BLaER1 treated with 17β-estradiol and CSF1 and Interleukin-3, amounts not matched to agents 10 nM and 100 nM (cell line): ENCODE measurements around the gene PRRX1.

Experiments used
- H3K27ac ChIP-seq, 11 experiments: shearing (Covaris generic); formaldehyde crosslinking; 2 replicates each; pipeline ENCODE4 v1.8.1; 2022
- H3K27me3 ChIP-seq, 11 experiments: shearing (Covaris generic); formaldehyde crosslinking; 2 replicates each; pipeline ENCODE4 v1.8.1; 2022
- H3K36me3 ChIP-seq, 11 experiments: shearing (Covaris generic); formaldehyde crosslinking; 2 replicates each; pipeline ENCODE4 v1.8.1; 2022
- H3K4me1 ChIP-seq, 10 experiments: shearing (Covaris generic); formaldehyde crosslinking; 2 replicates each; pipeline ENCODE4 v1.8.1; 2022
- H3K4me2 ChIP-seq, 11 experiments: shearing (Covaris generic); formaldehyde crosslinking; 2 replicates each; pipeline ENCODE4 v1.8.1; 2022
- H3K4me3 ChIP-seq, 10 experiments: shearing (Covaris generic); formaldehyde crosslinking; 2 replicates each; pipeline ENCODE4 v1.8.1; 2022
- H3K9ac ChIP-seq, 11 experiments: shearing (Covaris generic); formaldehyde crosslinking; 2 replicates each; pipeline ENCODE4 v1.8.1; 2022
- H3K9me3 ChIP-seq, 11 experiments: shearing (Covaris generic); formaldehyde crosslinking; replicated peaks in 1 of 11; 2 replicates each; pipeline ENCODE4 v1.8.1; 2022
- H4K20me1 ChIP-seq, 11 experiments: shearing (Covaris generic); formaldehyde crosslinking; 2 replicates each; pipeline ENCODE4 v1.8.1; 2022
- Cebpa-rat ChIP-seq, 11 experiments: shearing (Covaris generic); IDR thresholded peaks; 2 replicates each; pipeline ENCODE4 v1.8.1; 2022

Gene PRRX1

DNA sequence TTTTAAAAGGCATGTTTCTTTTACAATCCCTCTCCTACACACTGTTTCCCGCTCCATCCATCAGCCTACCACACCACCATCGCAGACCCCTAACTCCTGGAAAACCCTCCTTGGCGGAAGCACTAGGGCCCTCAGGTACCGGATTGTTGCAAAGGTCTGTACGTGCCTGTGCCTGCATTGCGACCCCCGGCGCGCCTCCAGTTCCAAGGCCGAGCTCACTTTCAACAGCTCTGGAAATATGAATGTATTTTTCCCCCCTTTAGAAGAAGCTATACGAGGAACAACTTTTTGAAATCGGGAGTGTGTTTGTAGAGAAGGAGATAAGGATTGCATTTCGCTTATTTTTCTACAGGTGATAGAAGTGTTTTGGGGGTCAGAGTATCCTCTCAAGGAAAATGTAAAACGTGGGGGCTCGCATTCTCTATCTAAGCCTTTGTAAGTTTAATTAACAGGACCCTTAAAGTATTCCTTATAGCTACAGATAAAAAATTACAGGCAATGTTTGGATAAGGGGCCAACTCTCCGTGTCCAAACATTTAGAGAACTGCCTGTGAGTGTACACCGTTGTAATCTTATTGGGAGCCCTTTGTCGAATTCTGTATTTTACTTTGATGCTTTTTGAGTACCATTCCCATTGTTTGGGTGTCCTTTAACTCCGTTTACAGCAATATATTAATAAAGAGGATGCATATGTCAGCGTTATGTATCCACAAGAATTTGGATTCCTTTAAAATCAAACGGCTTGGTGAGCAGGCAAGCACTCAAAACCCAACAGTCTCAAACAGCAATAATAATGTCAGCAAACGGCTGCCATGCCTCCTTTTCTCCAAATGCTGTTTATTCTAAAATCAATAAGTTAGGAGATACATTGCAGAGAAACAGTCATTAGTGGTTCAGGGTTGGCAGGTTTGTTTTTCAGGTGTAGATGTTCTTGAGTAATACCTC lies 5.9 kb downstream of the PRRX1 start:
- H3K9me3 ChIP-seq, result peaks cover 2 to 19% (median 9%) of the 10 kb centered on the region in 11 experiments; a peak in 20 of 22 replicates
- no peaks in the 10 kb centered on the region for H4K20me1 ChIP-seq
- no peaks in the 10 kb centered on the region for H3K36me3 ChIP-seq
- TF ChIP-seq Cebpa-rat (IDR thresholded peaks at IDR 0.05), result no peak
- H3K4me1 ChIP-seq, result no peaks in the 10 kb centered on the region
- H3K4me2 ChIP-seq, result no peak overlapping the region
- H3K4me3 ChIP-seq, result no peak overlapping the region
- H3K27me3 ChIP-seq, result peaks cover 0 to 9% (median 5%) of the 10 kb centered on the region in 11 experiments; a peak in 18 of 22 replicates
- no peak overlapping the region for H3K9ac ChIP-seq
- no peak overlapping the region for H3K27ac ChIP-seq

DNA sequence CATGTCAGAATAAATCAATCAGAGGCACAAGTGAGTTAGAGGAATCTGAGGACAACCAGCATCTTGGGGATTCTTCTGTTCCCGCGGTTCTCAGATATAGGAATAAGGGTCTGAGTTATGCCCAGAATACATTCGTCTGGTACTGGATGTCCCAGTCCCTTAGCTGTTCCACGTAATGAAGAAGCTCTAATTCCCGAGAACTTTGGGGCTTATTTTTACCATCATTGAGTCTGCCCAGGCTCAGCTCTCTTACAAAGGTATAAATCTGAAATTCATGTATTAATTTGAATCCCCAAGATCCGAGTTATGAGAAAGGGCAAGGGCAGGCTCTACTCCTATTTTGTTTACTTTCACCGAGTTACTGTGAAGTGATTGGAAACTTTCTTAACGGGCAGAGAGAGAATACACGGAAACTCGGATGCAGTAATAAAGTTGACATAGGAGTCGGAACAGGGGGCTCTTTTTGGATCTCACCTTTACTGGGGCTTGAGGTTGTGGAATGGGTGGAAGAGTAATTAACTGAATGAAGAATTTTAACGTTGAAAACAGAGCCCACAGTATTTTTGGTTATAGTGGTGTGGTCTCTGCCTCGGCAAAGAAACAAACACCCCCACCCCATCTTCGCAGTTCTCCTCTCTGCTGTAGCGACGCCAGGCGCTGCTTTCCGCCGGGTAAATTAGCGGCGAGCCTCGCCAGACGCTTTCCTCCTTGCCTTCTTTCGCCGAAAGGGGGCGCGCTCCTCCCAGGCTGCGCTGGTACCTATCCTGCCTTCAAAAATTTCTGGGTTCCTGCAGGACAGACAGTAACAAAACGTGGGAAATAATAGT lies 7.1 kb downstream of the PRRX1 start:
- Histone ChIP-seq H3K27ac (no peak overlapping the region), H4K20me1 (no peaks in the 10 kb centered on the region), H3K27me3 (no peaks in the 10 kb centered on the region), H3K4me2 (no peak overlapping the region), H3K9ac (no peak overlapping the region), H3K4me3 (no peak overlapping the region), H3K36me3 (no peaks in the 10 kb centered on the region), H3K9me3 (peaks cover 0 to 10% (median 0%) of the 10 kb centered on the region in 11 experiments; a peak in 3 of 22 replicates), H3K4me1 (no peaks in the 10 kb centered on the region)
- no peak for TF ChIP-seq Cebpa-rat (IDR thresholded peaks at IDR 0.05)

DNA sequence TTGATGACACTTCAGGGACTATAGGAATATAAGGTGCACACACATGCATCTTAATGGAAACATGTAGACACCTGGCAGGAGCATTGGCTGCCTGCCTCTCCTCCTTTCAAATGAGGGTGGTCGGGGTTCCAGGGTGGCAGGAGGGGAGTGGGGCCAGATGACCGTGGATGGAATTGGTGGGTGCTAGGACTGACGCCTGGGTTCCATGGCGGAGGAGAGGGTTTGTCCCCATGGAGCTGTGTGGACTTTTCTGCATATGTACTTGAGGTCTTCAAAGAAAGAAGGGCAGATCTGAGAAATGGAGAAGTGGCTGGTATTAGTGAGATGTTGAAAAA lies 7.7 kb downstream of the PRRX1 start:
- Histone ChIP-seq H3K36me3 (no peaks in the 10 kb centered on the region), H3K4me3 (no peak overlapping the region), H3K4me2 (no peak overlapping the region), H3K9me3 (peaks cover 0 to 10% (median 0%) of the 10 kb centered on the region in 11 experiments; a peak in 2 of 22 replicates), H4K20me1 (no peaks in the 10 kb centered on the region), H3K9ac (no peak overlapping the region), H3K4me1 (no peaks in the 10 kb centered on the region), H3K27me3 (no peaks in the 10 kb centered on the region), H3K27ac (no peak overlapping the region)
- no peak for TF ChIP-seq Cebpa-rat (IDR thresholded peaks at IDR 0.05)

DNA sequence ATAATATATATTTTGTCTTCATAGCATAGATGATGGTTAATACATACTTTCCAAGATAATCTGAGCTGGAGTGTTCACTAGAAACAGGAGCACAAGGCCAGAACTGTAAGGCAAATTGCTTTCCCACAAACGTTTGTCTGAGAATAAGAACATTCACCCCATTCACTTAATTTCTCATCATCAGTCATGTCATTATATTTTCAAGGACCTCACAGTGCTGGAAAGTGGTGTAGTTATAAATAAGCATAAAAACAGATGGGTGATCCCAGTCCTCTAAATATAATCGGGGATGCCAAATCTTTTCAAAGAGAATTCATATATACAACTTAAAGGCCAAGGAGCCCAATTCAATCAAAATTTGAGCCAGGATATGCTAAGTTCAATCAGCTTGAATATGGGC lies 8.4 kb downstream of the PRRX1 start:
- Histone ChIP-seq H3K9ac (no peak overlapping the region), H3K9me3 (peaks cover 0 to 10% (median 0%) of the 10 kb centered on the region in 11 experiments; a peak in 1 of 22 replicates), H3K4me3 (no peak overlapping the region), H3K36me3 (no peaks in the 10 kb centered on the region), H3K4me1 (no peaks in the 10 kb centered on the region), H3K27me3 (no peaks in the 10 kb centered on the region), H3K4me2 (no peak overlapping the region), H4K20me1 (no peaks in the 10 kb centered on the region), H3K27ac (no peak overlapping the region)
- no peak for TF ChIP-seq Cebpa-rat (IDR thresholded peaks at IDR 0.05)

DNA sequence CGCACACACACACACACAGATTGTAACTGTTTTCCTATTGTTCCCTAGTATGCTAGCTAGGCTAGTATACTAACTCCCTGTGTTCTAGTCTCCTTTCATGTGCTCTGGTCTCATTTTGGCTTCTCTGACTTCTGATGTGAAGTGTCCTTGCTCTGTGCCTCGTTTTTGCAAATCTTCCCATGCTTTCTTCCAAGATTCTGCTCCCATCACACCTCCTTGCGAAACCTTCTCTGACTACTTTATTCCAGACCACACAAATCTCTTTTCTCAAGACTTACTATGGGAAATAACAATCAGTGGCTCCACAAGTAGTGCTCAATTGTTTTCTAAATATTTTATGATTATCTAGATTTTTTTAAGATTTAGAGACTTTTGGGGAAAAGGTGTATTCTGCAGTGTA lies 10.3 kb downstream of the PRRX1 start:
- H3K4me3 ChIP-seq, result no peak overlapping the region
- H3K27ac ChIP-seq, result no peak overlapping the region
- H3K36me3 ChIP-seq, result no peaks in the 10 kb centered on the region
- H3K4me2 ChIP-seq, result no peak overlapping the region
- no peaks in the 10 kb centered on the region for H3K27me3 ChIP-seq
- H3K9me3 ChIP-seq, result peaks cover 0 to 5% (median 0%) of the 10 kb centered on the region in 11 experiments; a peak in 1 of 22 replicates
- no peak overlapping the region for H3K9ac ChIP-seq
- H4K20me1 ChIP-seq, result no peaks in the 10 kb centered on the region
- TF ChIP-seq Cebpa-rat (IDR thresholded peaks at IDR 0.05), result no peak
- H3K4me1 ChIP-seq, result no peaks in the 10 kb centered on the region

DNA sequence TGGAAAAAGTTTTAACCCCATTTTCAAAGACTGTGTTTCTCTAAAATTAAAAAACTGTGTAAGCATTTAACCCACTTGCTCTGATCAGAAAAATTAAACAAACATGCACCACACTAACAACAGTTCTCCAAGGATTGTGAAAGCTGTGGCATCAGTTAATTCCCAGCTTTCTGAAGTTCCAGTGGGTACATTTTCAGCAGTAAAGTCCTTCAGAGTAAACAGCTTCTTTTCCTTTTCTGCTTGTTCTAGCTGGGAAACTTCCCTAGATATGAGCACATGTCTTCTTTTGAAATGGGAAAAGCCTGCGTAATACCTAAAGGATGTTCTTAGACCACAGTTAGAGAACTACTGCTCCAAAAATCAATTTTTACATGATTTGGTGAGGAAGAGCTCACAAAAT lies 11.1 kb downstream of the PRRX1 start:
- Histone ChIP-seq H3K36me3 (no peaks in the 10 kb centered on the region), H4K20me1 (no peaks in the 10 kb centered on the region), H3K27me3 (no peaks in the 10 kb centered on the region), H3K27ac (no peak overlapping the region), H3K9ac (no peak overlapping the region), H3K9me3 (peaks cover 0 to 5% (median 0%) of the 10 kb centered on the region in 11 experiments; a peak in 1 of 22 replicates), H3K4me2 (no peak overlapping the region), H3K4me3 (no peak overlapping the region), H3K4me1 (no peaks in the 10 kb centered on the region)
- TF ChIP-seq Cebpa-rat (IDR thresholded peaks at IDR 0.05), result no peak

DNA sequence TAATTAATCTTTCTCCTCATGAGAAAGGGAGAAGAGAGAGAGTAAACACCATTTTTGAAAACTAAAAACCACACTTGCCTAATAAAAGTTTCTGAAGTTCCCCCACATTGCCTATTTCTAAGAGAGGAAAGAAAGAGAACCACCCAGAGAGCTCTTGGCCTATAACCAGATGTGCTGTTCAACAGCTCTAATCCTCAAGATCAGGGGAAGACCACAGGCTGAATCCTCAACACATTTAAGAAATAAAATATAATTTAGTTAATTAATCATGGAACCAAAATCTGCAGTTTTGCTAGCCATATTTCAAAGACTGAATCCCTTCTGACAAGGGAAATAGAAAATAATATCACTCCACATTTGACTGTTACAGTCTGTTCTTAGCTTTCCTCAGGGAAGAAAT lies 11.9 kb downstream of the PRRX1 start:
- Histone ChIP-seq H3K27ac (no peak overlapping the region), H3K4me1 (no peaks in the 10 kb centered on the region), H3K9me3 (peaks cover 0 to 5% (median 0%) of the 10 kb centered on the region in 11 experiments; a peak in 1 of 22 replicates), H3K9ac (no peak overlapping the region), H3K4me3 (no peak overlapping the region), H3K4me2 (no peak overlapping the region), H4K20me1 (no peaks in the 10 kb centered on the region), H3K27me3 (no peaks in the 10 kb centered on the region), H3K36me3 (no peaks in the 10 kb centered on the region)
- no peak for TF ChIP-seq Cebpa-rat (IDR thresholded peaks at IDR 0.05)

DNA sequence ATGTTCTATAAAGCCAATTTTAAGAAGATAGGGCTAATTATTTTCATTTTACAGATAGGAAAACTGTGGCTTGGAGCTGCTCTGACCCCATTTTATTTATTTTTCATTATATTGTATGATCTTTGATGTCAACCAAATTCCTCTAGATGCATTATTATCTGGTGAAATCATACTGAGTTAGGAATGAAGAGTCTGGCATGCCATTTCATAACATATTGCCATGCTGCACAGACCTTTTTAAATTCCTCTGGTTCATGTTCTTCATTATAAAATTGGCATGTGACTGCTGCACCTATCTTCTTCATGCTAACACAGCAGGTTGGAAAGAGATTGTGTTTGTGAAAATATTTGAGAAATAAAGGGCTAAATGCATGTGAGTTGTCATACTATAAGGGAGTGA lies 12.7 kb downstream of the PRRX1 start:
- no peak for TF ChIP-seq Cebpa-rat (IDR thresholded peaks at IDR 0.05)

DNA sequence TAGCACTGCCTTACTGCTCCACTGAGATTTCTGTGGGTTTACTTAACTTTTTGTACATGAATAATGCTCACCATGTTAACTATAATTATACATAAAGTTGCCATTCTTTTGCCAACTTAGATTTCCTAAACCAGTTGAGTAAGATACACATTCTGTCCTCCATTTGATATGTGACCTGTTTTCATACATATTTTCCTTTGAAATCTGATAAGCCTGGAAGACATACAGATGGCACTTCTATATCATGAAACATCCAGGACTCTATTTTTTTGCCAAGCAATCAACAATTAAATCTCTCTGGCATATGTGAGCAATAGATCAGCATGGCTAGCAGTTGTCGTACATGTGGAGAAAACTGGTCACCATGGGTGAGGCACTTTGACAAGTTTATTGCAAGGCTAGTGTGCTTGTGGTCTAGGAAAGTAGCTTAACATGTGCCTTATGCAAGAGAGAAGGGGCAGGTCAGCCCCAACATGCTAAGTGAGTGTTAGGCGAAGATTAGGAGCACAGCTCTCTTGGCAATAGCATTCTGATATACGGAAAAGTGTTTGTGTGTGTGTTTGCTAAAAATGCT lies 14.2 kb downstream of the PRRX1 start:
- H3K27ac ChIP-seq, result no peak overlapping the region
- no peaks in the 10 kb centered on the region for H3K36me3 ChIP-seq
- H3K4me1 ChIP-seq, result no peaks in the 10 kb centered on the region
- H3K4me3 ChIP-seq, result no peak overlapping the region
- TF ChIP-seq Cebpa-rat (IDR thresholded peaks at IDR 0.05), result no peak
- H3K9ac ChIP-seq, result no peak overlapping the region
- no peaks in the 10 kb centered on the region for H4K20me1 ChIP-seq
- no peaks in the 10 kb centered on the region for H3K9me3 ChIP-seq
- H3K27me3 ChIP-seq, result no peaks in the 10 kb centered on the region
- H3K4me2 ChIP-seq, result no peak overlapping the region

More for the DNA sequence above, 12.7 kb downstream of the PRRX1 start:
- Histone ChIP-seq H3K4me1 (no peaks in the 10 kb centered on the region), H3K9me3 (no peaks in the 10 kb centered on the region), H3K4me2 (no peak overlapping the region), H4K20me1 (no peaks in the 10 kb centered on the region), H3K27ac (no peak overlapping the region), H3K4me3 (no peak overlapping the region), H3K9ac (no peak overlapping the region), H3K27me3 (no peaks in the 10 kb centered on the region), H3K36me3 (no peaks in the 10 kb centered on the region)
